ENCODE measurements around the gene ZNF562.

Gene ZNF562

GRCh38 chr19:9620842-9621155 lies 54.1 kb downstream of the ZNF562 start:
- H3K27ac ChIP-seq, result peak overlapping the region; percentile 70 to 96
- no peak for DNase-seq (ENCODE audit: low spot score)
- TF ChIP-seq CTCF (IDR thresholded peaks at IDR 0.05), result no peak
- H3K4me3 ChIP-seq, result peak overlapping the region; percentile 85

DNA sequence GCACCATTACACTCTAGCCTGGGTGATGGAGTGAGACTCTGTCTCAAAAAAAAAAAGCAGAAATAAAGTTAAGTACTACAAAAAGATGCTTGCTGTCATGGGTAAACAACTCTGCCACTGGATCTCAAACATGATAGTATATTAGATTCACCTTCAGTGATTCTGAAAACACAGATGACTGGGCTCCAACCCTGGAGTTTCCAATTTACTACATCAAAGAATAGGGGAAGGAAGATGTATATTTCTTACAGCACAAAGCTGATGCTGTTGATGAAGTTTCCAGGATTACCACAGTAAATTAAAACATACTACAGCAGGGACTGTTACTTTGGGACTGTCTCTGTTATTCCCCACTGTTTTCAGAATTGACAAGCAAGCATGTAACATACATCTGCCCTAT lies 59.1 kb downstream of the ZNF562 start:
- H3K4me3 ChIP-seq, result no peak overlapping the region
- no peak for TF ChIP-seq CTCF (IDR thresholded peaks at IDR 0.05)
- no peak for DNase-seq (ENCODE audit: low spot score)
- no peak overlapping the region for H3K27ac ChIP-seq

GRCh38 chr19:9610484-9611113 lies 64.3 kb downstream of the ZNF562 start:
- DNase-seq (ENCODE audit: low spot score), result no peak
- Histone ChIP-seq H3K4me3 (no peak overlapping the region), H3K27ac (no peak overlapping the region)
- TF ChIP-seq CTCF (IDR thresholded peaks at IDR 0.05), result no peak

DNA sequence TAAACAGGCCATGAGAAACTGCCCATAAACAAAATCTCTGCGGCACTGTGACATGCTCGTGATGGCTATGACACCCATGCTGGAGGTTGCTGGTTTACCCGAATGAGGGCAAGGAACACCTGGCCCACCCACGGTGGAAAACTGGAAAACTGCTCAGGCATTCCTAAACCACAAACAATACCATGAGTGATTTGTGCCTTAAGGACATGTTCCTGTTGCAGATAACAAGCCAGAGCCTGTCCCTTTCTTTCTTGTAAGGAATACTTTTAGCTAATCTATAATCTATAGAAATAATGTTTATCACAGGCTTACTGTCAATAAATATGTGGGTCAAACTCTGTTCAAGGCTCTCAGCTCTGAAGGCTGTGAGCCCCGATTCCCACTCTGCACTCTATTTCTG lies 66.0 kb downstream of the ZNF562 start:
- no peak for TF ChIP-seq CTCF (IDR thresholded peaks at IDR 0.05)
- Histone ChIP-seq H3K27ac (no peak overlapping the region), H3K4me3 (no peak overlapping the region)
- DNase-seq (ENCODE audit: low spot score), result no peak

DNA sequence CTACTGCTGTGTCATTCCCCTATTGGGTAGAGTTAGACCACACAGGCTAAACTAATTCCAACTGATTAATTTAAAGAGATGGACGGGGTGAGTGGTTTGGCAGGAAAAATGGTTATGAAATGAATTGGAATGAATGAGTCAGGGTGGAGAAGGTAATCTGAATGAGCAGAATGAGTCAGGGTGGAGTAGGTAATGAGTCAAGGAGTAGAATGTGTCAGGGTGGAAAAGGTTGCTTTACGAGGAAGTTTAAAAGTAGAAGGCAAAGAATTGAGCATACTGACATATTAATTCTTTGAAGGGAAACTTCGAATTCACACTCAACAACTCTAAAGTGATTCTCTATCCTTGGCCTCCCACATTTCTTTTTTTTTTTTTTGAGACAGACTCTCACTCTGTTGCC lies 77.9 kb downstream of the ZNF562 start:
- TF ChIP-seq CTCF (IDR thresholded peaks at IDR 0.05), result no peak
- no peak for DNase-seq (ENCODE audit: low spot score)
- H3K27ac ChIP-seq, result no peak overlapping the region
- no peak overlapping the region for H3K4me3 ChIP-seq

Measured in coronary artery (tissue), 2 donors.